ENCODE results near the gene GPAT3.

GRCh38 chr4:83625821-83626220 is 89.9 kb downstream of the GPAT3 start:
- TF ChIP-seq POLR2A (IDR thresholded peaks at IDR 0.05) (no peak), CTCF (IDR thresholded peaks at IDR 0.05) (no peak), POLR2AphosphoS5 (IDR thresholded peaks at IDR 0.05) (no peak)

Measured in upper lobe of left lung (tissue), 4 donors.